CD8-positive, alpha-beta memory T cell (primary cell): ENCODE data around the gene EMID1. TPM values are rescaled to one million over a fixed set of nuclear protein-coding genes. Genes with fewer than 3 reads are reported as not detected.

Experiments
- CTCF ChIA-PET: fragments of 350-600 bp; sonication (Branson Sonifier 250); formaldehyde crosslinking; loops from one replicate; lab custom pipeline; 2021; ENCODE audit warnings: antibody characterized with exemption; lab: Charles Lee
- POLR2A ChIA-PET: fragments of 350-600 bp; sonication (Branson Sonifier 250); formaldehyde crosslinking; loops from one replicate; lab custom pipeline; 2021; ENCODE audit warnings: antibody characterized with exemption; lab: Charles Lee
- DNase-seq, 5 donors: peaks; one replicate each; pipeline versions ENCODE4 v3.0.0 to v3.0.0-alpha.2; 2020 to 2022; ENCODE audit warnings: mixed read lengths in 1 of 5
- H3K27ac ChIP-seq: one replicate; pipeline ENCODE4 v1.7.0; 2013; ENCODE audit warnings: low read depth, mild to moderate bottlenecking, low read length, moderate library complexity
- H3K27me3 ChIP-seq: 2 replicates; pipeline ENCODE4 v1.7.0; 2013; ENCODE audit warnings: low read length, mild to moderate bottlenecking; ENCODE audit not compliant: insufficient read depth, poor library complexity, severe bottlenecking
- H3K36me3 ChIP-seq: 2 replicates; pipeline ENCODE4 v1.7.0; 2013; ENCODE audit warnings: mild to moderate bottlenecking, low read length, moderate library complexity; ENCODE audit not compliant: insufficient read depth
- H3K4me1 ChIP-seq: 2 replicates; pipeline ENCODE4 v1.7.0; 2013; ENCODE audit warnings: mild to moderate bottlenecking, low read length, moderate library complexity; ENCODE audit not compliant: insufficient read depth
- H3K4me3 ChIP-seq: 2 replicates; pipeline ENCODE4 v1.7.0; 2013; ENCODE audit warnings: mild to moderate bottlenecking, low read length
- H3K9me3 ChIP-seq: 2 replicates; pipeline ENCODE4 v1.7.0; 2013; ENCODE audit warnings: mild to moderate bottlenecking, low read length
- H3K27ac Mint-ChIP-seq, 8 donors: one replicate each; pipeline ENCODE4 v1.8.0; 2020 to 2021; ENCODE audit warnings: mixed read lengths in 8 of 8, mild to moderate bottlenecking in 6 of 8, inconsistent platforms in 3 of 8, moderate library complexity in 3 of 8
- H3K27me3 Mint-ChIP-seq, 2 donors: one replicate each; pipeline ENCODE4 v1.8.0; 2020 to 2021; ENCODE audit warnings: mixed read lengths in 2 of 2, mild to moderate bottlenecking in 1 of 2, moderate library complexity in 1 of 2
- H3K36me3 Mint-ChIP-seq, 3 donors: one replicate each; pipeline ENCODE4 v1.8.0; 2020 to 2021; ENCODE audit warnings: mixed read lengths in 3 of 3, inconsistent platforms in 1 of 3, mild to moderate bottlenecking in 1 of 3
- H3K4me1 Mint-ChIP-seq, 3 donors: one replicate each; pipeline ENCODE4 v1.8.0; 2020 to 2021; ENCODE audit warnings: mixed read lengths in 3 of 3, inconsistent platforms in 1 of 3, mild to moderate bottlenecking in 1 of 3
- H3K4me3 Mint-ChIP-seq, 7 donors: one replicate each; pipeline ENCODE4 v1.8.0; 2020 to 2021; ENCODE audit warnings: mixed read lengths in 7 of 7, mild to moderate bottlenecking in 6 of 7, moderate library complexity in 4 of 7, inconsistent platforms in 2 of 7
- H3K9me3 Mint-ChIP-seq, 5 donors: one replicate each; pipeline ENCODE4 v1.8.0; 2020 to 2022; ENCODE audit warnings: mixed read lengths in 5 of 5, mild to moderate bottlenecking in 3 of 5, moderate library complexity in 2 of 5, inconsistent platforms in 1 of 5
- polyA plus RNA-seq: library from polyadenylated mRNA; unstranded; fragments of 300-500 nt; fragmentation: Illumina TruSeq; gene quantifications from one replicate; pipeline ENCODE4 v1.2.3, GENCODE V29; 2021
- total RNA-seq, 2 experiments: library from RNA; stranded (reverse); gene quantifications; one replicate each; pipeline ENCODE4 v1.2.3, GENCODE V29; 2021

Gene EMID1
- total and polyA plus RNA-seq, 3 experiments from 2014 or later, result 0.31 TPM; not detected in 2

- Histone ChIP-seq H3K9me3 (no peaks in the 10 kb centered on the region), H3K4me3 (no peak overlapping the region), H3K36me3 (no peaks in the 10 kb centered on the region), H3K27me3 (no peaks in the 10 kb centered on the region), H3K27ac (no peak overlapping the region), H3K4me1 (peaks cover 11% of the 10 kb centered on the region)
- ChIA-PET POLR2A (no interaction called here), CTCF (no interaction called here)
- no peak for DNase-seq
- Mint-ChIP-seq H3K4me3 (no peak overlapping the region), H3K27me3 (peaks cover 9 to 10% of the 10 kb centered on the region in 2 donors), H3K4me1 (peaks cover 15 to 22% (median 21%) of the 10 kb centered on the region in 3 donors), H3K36me3 (no peaks in the 10 kb centered on the region), H3K9me3 (no peaks in the 10 kb centered on the region), H3K27ac (peak overlapping the region in 1 of 8 donors; percentile 48)
These were observed 39.5 kb upstream of the EMID1 start for GRCh38 chr22:29166180-29166579.

- Histone ChIP-seq H3K27me3 (no peaks in the 10 kb centered on the region), H3K27ac (no peak overlapping the region), H3K4me3 (peak overlapping the region; percentile 22), H3K36me3 (no peaks in the 10 kb centered on the region), H3K9me3 (no peaks in the 10 kb centered on the region), H3K4me1 (peaks cover 11% of the 10 kb centered on the region)
- Mint-ChIP-seq H3K36me3 (no peaks in the 10 kb centered on the region), H3K4me3 (peak overlapping the region in 5 of 7 donors; percentile 41 to 70 (median 51)), H3K27me3 (peaks cover 7 to 9% of the 10 kb centered on the region in 2 donors), H3K9me3 (no peaks in the 10 kb centered on the region), H3K27ac (peak overlapping the region in 6 of 8 donors; percentile 27 to 92 (median 38)), H3K4me1 (peaks cover 15 to 22% (median 21%) of the 10 kb centered on the region in 3 donors)
- CTCF ChIA-PET, result no interaction called here
- POLR2A ChIA-PET, result no interaction called here
- peak in 2 of 5 donors; percentile 20 to 23 for DNase-seq
These were observed 38.4 kb upstream of the EMID1 start for GRCh38 chr22:29167032-29167911.

GRCh38 chr22:29171721-29172120, 34.0 kb upstream of the EMID1 start:
- peaks cover 3 to 11% of the 10 kb centered on the region in 2 donors for H3K27me3 Mint-ChIP-seq
- peaks cover 9 to 12% (median 11%) of the 10 kb centered on the region in 3 donors for H3K4me1 Mint-ChIP-seq
- H3K27ac Mint-ChIP-seq, result no peak overlapping the region
- peaks cover 14 to 19% (median 17%) of the 10 kb centered on the region in 5 donors for H3K9me3 Mint-ChIP-seq
- no peak overlapping the region for H3K4me3 ChIP-seq
- no peaks in the 10 kb centered on the region for H3K36me3 ChIP-seq
- peaks cover 0 to 9% (median 2%) of the 10 kb centered on the region in 3 donors for H3K36me3 Mint-ChIP-seq
- ChIA-PET CTCF (no interaction called here), POLR2A (no interaction called here)
- H3K27me3 ChIP-seq, result no peaks in the 10 kb centered on the region
- no peaks in the 10 kb centered on the region for H3K9me3 ChIP-seq
- DNase-seq, result no peak
- H3K4me3 Mint-ChIP-seq, result no peak overlapping the region
- no peak overlapping the region for H3K27ac ChIP-seq
- peaks cover 10% of the 10 kb centered on the region for H3K4me1 ChIP-seq

GRCh38 chr22:29172216-29172615, 33.5 kb upstream of the EMID1 start:
- H3K27me3 Mint-ChIP-seq, result peaks cover 3 to 11% of the 10 kb centered on the region in 2 donors
- no peak overlapping the region for H3K4me3 Mint-ChIP-seq
- peaks cover 5 to 7% (median 6%) of the 10 kb centered on the region in 3 donors for H3K4me1 Mint-ChIP-seq
- peaks cover 0 to 9% (median 2%) of the 10 kb centered on the region in 3 donors for H3K36me3 Mint-ChIP-seq
- H3K9me3 Mint-ChIP-seq, result peaks cover 14 to 19% (median 17%) of the 10 kb centered on the region in 5 donors
- Histone ChIP-seq H3K4me1 (peaks cover 5% of the 10 kb centered on the region), H3K27ac (no peak overlapping the region), H3K4me3 (no peak overlapping the region), H3K9me3 (no peaks in the 10 kb centered on the region), H3K27me3 (no peaks in the 10 kb centered on the region), H3K36me3 (no peaks in the 10 kb centered on the region)
- ChIA-PET POLR2A (no interaction called here), CTCF (no interaction called here)
- DNase-seq, result no peak
- no peak overlapping the region for H3K27ac Mint-ChIP-seq

- POLR2A ChIA-PET, result no interaction called here
- no peak for DNase-seq
- Mint-ChIP-seq H3K4me3 (no peak overlapping the region), H3K27ac (no peak overlapping the region), H3K9me3 (peaks cover 14 to 19% (median 17%) of the 10 kb centered on the region in 5 donors), H3K27me3 (peaks cover 9 to 12% of the 10 kb centered on the region in 2 donors), H3K36me3 (peaks cover 0 to 9% (median 2%) of the 10 kb centered on the region in 3 donors), H3K4me1 (no peaks in the 10 kb centered on the region)
- H3K4me1 ChIP-seq, result no peaks in the 10 kb centered on the region
- CTCF ChIA-PET, result no interaction called here
- no peak overlapping the region for H3K4me3 ChIP-seq
- no peaks in the 10 kb centered on the region for H3K36me3 ChIP-seq
- no peak overlapping the region for H3K27ac ChIP-seq
- H3K9me3 ChIP-seq, result no peaks in the 10 kb centered on the region
- H3K27me3 ChIP-seq, result no peaks in the 10 kb centered on the region
These were observed 30.3 kb upstream of the EMID1 start for GRCh38 chr22:29175312-29175835.

- CTCF ChIA-PET, result interaction anchor here (1.2 kb wide), 1 partner anchor 17 kb away, joined by 3 read pairs; no protein-coding TSS in a partner anchor
- POLR2A ChIA-PET, result no interaction called here
- no peaks in the 10 kb centered on the region for H3K4me1 Mint-ChIP-seq
- no peaks in the 10 kb centered on the region for H3K4me1 ChIP-seq
- no peak overlapping the region for H3K27ac ChIP-seq
- no peak for DNase-seq
- peaks cover 0 to 3% (median 0%) of the 10 kb centered on the region in 5 donors for H3K9me3 Mint-ChIP-seq
- peaks cover 2 to 22% of the 10 kb centered on the region in 2 donors for H3K27me3 Mint-ChIP-seq
- no peaks in the 10 kb centered on the region for H3K36me3 ChIP-seq
- no peak overlapping the region for H3K4me3 ChIP-seq
- H3K27ac Mint-ChIP-seq, result no peak overlapping the region
- no peaks in the 10 kb centered on the region for H3K9me3 ChIP-seq
- H3K36me3 Mint-ChIP-seq, result no peaks in the 10 kb centered on the region
- no peak overlapping the region for H3K4me3 Mint-ChIP-seq
- no peaks in the 10 kb centered on the region for H3K27me3 ChIP-seq
These were observed 21.5 kb upstream of the EMID1 start for GRCh38 chr22:29183971-29184848.

- Mint-ChIP-seq H3K36me3 (no peaks in the 10 kb centered on the region), H3K4me3 (no peak overlapping the region), H3K9me3 (peaks cover 0 to 3% (median 0%) of the 10 kb centered on the region in 5 donors), H3K27ac (no peak overlapping the region), H3K27me3 (peaks cover 2 to 24% of the 10 kb centered on the region in 2 donors), H3K4me1 (no peaks in the 10 kb centered on the region)
- DNase-seq, result no peak
- Histone ChIP-seq H3K27me3 (no peaks in the 10 kb centered on the region), H3K27ac (no peak overlapping the region), H3K4me1 (no peaks in the 10 kb centered on the region), H3K9me3 (no peaks in the 10 kb centered on the region), H3K36me3 (no peaks in the 10 kb centered on the region), H3K4me3 (no peak overlapping the region)
- POLR2A ChIA-PET, result no interaction called here
- CTCF ChIA-PET, result interaction anchor here (1.2 kb wide), 1 partner anchor 16 kb away, joined by 3 read pairs; no protein-coding TSS in a partner anchor
These were observed 20.7 kb upstream of the EMID1 start for GRCh38 chr22:29184849-29185490.
